Nephron progenitor cell (in vitro differentiated cells): ENCODE data around the gene ENOX1.

Experiments used
- DNase-seq: peaks from one replicate; pipeline ENCODE4 v3.0.0; 2021
- H3K27ac Mint-ChIP-seq: 2 replicates; pipeline ENCODE4 v1.8.0; 2021; ENCODE audit warnings: mild to moderate bottlenecking, moderate library complexity, mixed read lengths
- H3K27me3 Mint-ChIP-seq: 2 replicates; pipeline ENCODE4 v1.8.0; 2021; ENCODE audit warnings: mild to moderate bottlenecking, low read depth, mixed read lengths; ENCODE audit not compliant: poor library complexity
- H3K36me3 Mint-ChIP-seq: 2 replicates; pipeline ENCODE4 v1.8.0; 2021; ENCODE audit warnings: low read depth, mixed read lengths
- H3K4me1 Mint-ChIP-seq: 2 replicates; pipeline ENCODE4 v1.8.0; 2021; ENCODE audit warnings: mixed read lengths
- H3K4me3 Mint-ChIP-seq: 2 replicates; pipeline ENCODE4 v1.8.0; 2021; ENCODE audit warnings: mild to moderate bottlenecking, moderate library complexity, mixed read lengths
- H3K9me3 Mint-ChIP-seq: 2 replicates; pipeline ENCODE4 v1.8.0; 2021; ENCODE audit warnings: mild to moderate bottlenecking, moderate library complexity, mixed read lengths
- CTCF ChIP-seq: fragments of 200-600 bp; sonication (generic); IDR thresholded peaks from 2 replicates; pipeline ENCODE4 v1.5.0; 2021; ENCODE audit warnings: antibody characterized with exemption

The ENOX1 gene

GRCh38 chr13:43663474-43664090 is 123.2 kb downstream of the ENOX1 start:
- H3K4me1 Mint-ChIP-seq: peaks cover 6% of the 10 kb centered on the region
- H3K4me3 Mint-ChIP-seq: no peak overlapping the region
- TF ChIP-seq CTCF: no peak
- DNase-seq: no peak
- no peaks in the 10 kb centered on the region for H3K9me3 Mint-ChIP-seq
- H3K27me3 Mint-ChIP-seq: peaks cover 6% of the 10 kb centered on the region
- no peak overlapping the region for H3K27ac Mint-ChIP-seq
- H3K36me3 Mint-ChIP-seq: no peaks in the 10 kb centered on the region

GRCh38 chr13:43662976-43663375 is 123.8 kb downstream of the ENOX1 start:
- no peak overlapping the region for H3K4me3 Mint-ChIP-seq
- peaks cover 6% of the 10 kb centered on the region for H3K4me1 Mint-ChIP-seq
- no peak for TF ChIP-seq CTCF
- no peaks in the 10 kb centered on the region for H3K36me3 Mint-ChIP-seq
- H3K27me3 Mint-ChIP-seq: peaks cover 7% of the 10 kb centered on the region
- H3K9me3 Mint-ChIP-seq: no peaks in the 10 kb centered on the region
- DNase-seq: no peak
- no peak overlapping the region for H3K27ac Mint-ChIP-seq

- H3K4me1 Mint-ChIP-seq: peaks cover 6% of the 10 kb centered on the region
- no peak for TF ChIP-seq CTCF
- peaks cover 7% of the 10 kb centered on the region for H3K27me3 Mint-ChIP-seq
- no peaks in the 10 kb centered on the region for H3K9me3 Mint-ChIP-seq
- no peak overlapping the region for H3K27ac Mint-ChIP-seq
- no peaks in the 10 kb centered on the region for H3K36me3 Mint-ChIP-seq
- no peak for DNase-seq
- H3K4me3 Mint-ChIP-seq: no peak overlapping the region
Measured at GRCh38 chr13:43661161-43661830, 125.5 kb downstream of the ENOX1 start.

- no peak for TF ChIP-seq CTCF
- Mint-ChIP-seq H3K27me3 (peaks cover 9% of the 10 kb centered on the region), H3K27ac (no peak overlapping the region), H3K4me3 (no peak overlapping the region), H3K4me1 (peaks cover 8% of the 10 kb centered on the region), H3K9me3 (no peaks in the 10 kb centered on the region), H3K36me3 (no peaks in the 10 kb centered on the region)
- DNase-seq: no peak
Measured at GRCh38 chr13:43657485-43657884, 129.3 kb downstream of the ENOX1 start.

GRCh38 chr13:43653980-43654379 is 132.8 kb downstream of the ENOX1 start:
- Mint-ChIP-seq H3K9me3 (no peaks in the 10 kb centered on the region), H3K4me1 (peaks cover 13% of the 10 kb centered on the region), H3K27me3 (peaks cover 7% of the 10 kb centered on the region), H3K27ac (no peak overlapping the region), H3K36me3 (no peaks in the 10 kb centered on the region), H3K4me3 (no peak overlapping the region)
- no peak for TF ChIP-seq CTCF
- no peak for DNase-seq

GRCh38 chr13:43653395-43653794 is 133.4 kb downstream of the ENOX1 start:
- Mint-ChIP-seq H3K36me3 (no peaks in the 10 kb centered on the region), H3K4me1 (peaks cover 13% of the 10 kb centered on the region), H3K27ac (no peak overlapping the region), H3K27me3 (peaks cover 2% of the 10 kb centered on the region), H3K4me3 (no peak overlapping the region), H3K9me3 (no peaks in the 10 kb centered on the region)
- no peak for TF ChIP-seq CTCF
- DNase-seq: no peak
